AG04449 (cell line): ENCODE data around the gene ANKRD16.

Experiments
- CTCF ChIA-PET: fragments of 350-600 bp; formaldehyde crosslinking; extraction: SDS; loops from one replicate; lab custom pipeline; 2021; ENCODE audit warnings: antibody characterized with exemption; lab: Yijun Ruan, JAX
- POLR2A ChIA-PET: fragments of 400-600, 350-600 bp; formaldehyde crosslinking; extraction: SDS; loops from one replicate; lab custom pipeline; 2020; ENCODE audit warnings: antibody characterized with exemption, inconsistent platforms; lab: Yijun Ruan, JAX
- DNase-seq: peaks from one replicate; pipeline ENCODE4 v3.0.0-alpha.2; 2010; ENCODE audit warnings: low read depth, low spot score
- H3K4me3 ChIP-seq: 2 replicates; pipeline ENCODE4 v1.5.1; 2011; ENCODE audit warnings: low read depth, mild to moderate bottlenecking, control low read depth, low read length
- CTCF ChIP-seq: IDR thresholded peaks from one replicate; pipeline ENCODE4 v1.5.1; 2011; ENCODE audit warnings: mild to moderate bottlenecking, moderate library complexity, low read length, control low read depth, inconsistent platforms; ENCODE audit not compliant: insufficient read depth; ENCODE audit errors: missing control alignments

The ANKRD16 gene

GRCh38 chr10:5906651-5907050, 17.0 kb upstream of the ANKRD16 start:
- no peak overlapping the region for H3K4me3 ChIP-seq
- DNase-seq, result no peak
- CTCF ChIA-PET, result no interaction called here
- TF ChIP-seq CTCF, result no peak
- POLR2A ChIA-PET, result no interaction called here

- POLR2A ChIA-PET, result no interaction called here
Observed at GRCh38 chr10:5905854-5906507, 16.3 kb upstream of the ANKRD16 start.

GRCh38 chr10:5904227-5904626, 14.5 kb upstream of the ANKRD16 start:
- ChIA-PET CTCF (no interaction called here), POLR2A (interaction anchor here (1.1 kb wide), 1 partner anchor 14 kb away, joined by 3 read pairs; the partner anchor contains the start of genes ANKRD16 and FBH1)
- DNase-seq, result no peak
- no peak overlapping the region for H3K4me3 ChIP-seq
- TF ChIP-seq CTCF, result no peak

More at GRCh38 chr10:5905854-5906507, 16.3 kb upstream of the ANKRD16 start:
- CTCF ChIA-PET, result no interaction called here
- no peak for TF ChIP-seq CTCF
- no peak overlapping the region for H3K4me3 ChIP-seq
- DNase-seq, result no peak

GRCh38 chr10:5903563-5903962, 13.9 kb upstream of the ANKRD16 start:
- TF ChIP-seq CTCF, result no peak
- no peak overlapping the region for H3K4me3 ChIP-seq
- no peak for DNase-seq
- ChIA-PET POLR2A (interaction anchor here (1.1 kb wide), 1 partner anchor 14 kb away, joined by 3 read pairs; the partner anchor contains the start of genes ANKRD16 and FBH1), CTCF (interaction anchor here (1.2 kb wide), 1 partner anchor 10 kb away, joined by 3 read pairs; no protein-coding TSS in a partner anchor)

GRCh38 chr10:5902511-5903274, 13.0 kb upstream of the ANKRD16 start:
- ChIA-PET POLR2A (no interaction called here), CTCF (interaction anchor here (1.2 kb wide), 1 partner anchor 9 kb away, joined by 3 read pairs; no protein-coding TSS in a partner anchor)
- H3K4me3 ChIP-seq, result no peak overlapping the region
- DNase-seq, result no peak
- TF ChIP-seq CTCF, result no peak

- DNase-seq, result no peak
- no peak overlapping the region for H3K4me3 ChIP-seq
- no peak for TF ChIP-seq CTCF
- ChIA-PET POLR2A (interaction anchor here (1.2 kb wide), 1 partner anchor 10 kb away, joined by 6 read pairs; the partner anchor contains the start of genes ANKRD16 and FBH1), CTCF (interaction anchor here (1.4 kb wide), 1 partner anchor 10 kb away, joined by 6 read pairs; the partner anchor contains the start of genes ANKRD16 and FBH1)
Observed at GRCh38 chr10:5900247-5900646, 10.6 kb upstream of the ANKRD16 start.
